ENCODE data around the gene PBLD. TPM values are rescaled to one million over a fixed set of nuclear protein-coding genes. Genes with fewer than 3 reads are reported as not detected.

Gene PBLD
- total and polyA plus RNA-seq, 4 donors: 1.2 to 12.5 (median 3.1) TPM

GRCh38 chr10:68251625-68252495, 80.9 kb downstream of the PBLD start:
- Histone ChIP-seq H3K4me3 (no peak overlapping the region), H3K9me3 (ENCODE audit: control insufficient read depth in 4 of 4, insufficient read depth in 3 of 4, low read length in 3 of 4) (no peaks in the 10 kb centered on the region), H3K9ac (ENCODE audit: insufficient read depth in 1 of 2, low read length in 2 of 2) (no peak overlapping the region), H3K27me3 (ENCODE audit: control insufficient read depth in 3 of 3, insufficient read depth in 3 of 3, low read length in 2 of 3) (peaks cover 0 to 35% (median 0%) of the 10 kb centered on the region in 3 donors), H3K36me3 (ENCODE audit: control insufficient read depth in 4 of 4, insufficient read depth in 4 of 4, low read length in 4 of 4) (no peaks in the 10 kb centered on the region), H3K4me1 (ENCODE audit: control insufficient read depth in 5 of 5, insufficient read depth in 5 of 5, low read length in 5 of 5) (peaks cover 0 to 2% (median 0%) of the 10 kb centered on the region in 5 donors), H3K27ac (ENCODE audit: low read depth in 1 of 2, low read length in 1 of 2) (no peak overlapping the region)
- ATAC-seq (ENCODE audit: insufficient read depth, low FRiP score) (no peak), DNase-seq (no peak)
- WGBS, 2 donors: 72 to 78% methylated on average over 5 of the region's 5 CpGs
- no peak for TF ChIP-seq CTCF (IDR thresholded peaks at IDR 0.05; ENCODE audit: control extremely low read depth, extremely low read depth)

- Histone ChIP-seq H3K4me3 (no peak overlapping the region), H3K9me3 (ENCODE audit: control insufficient read depth in 4 of 4, insufficient read depth in 3 of 4, low read length in 3 of 4) (no peaks in the 10 kb centered on the region), H3K27ac (ENCODE audit: low read depth in 1 of 2, low read length in 1 of 2) (no peak overlapping the region), H3K9ac (ENCODE audit: insufficient read depth in 1 of 2, low read length in 2 of 2) (no peak overlapping the region), H3K27me3 (ENCODE audit: control insufficient read depth in 3 of 3, insufficient read depth in 3 of 3, low read length in 2 of 3) (peaks cover 0 to 36% (median 0%) of the 10 kb centered on the region in 3 donors), H3K4me1 (ENCODE audit: control insufficient read depth in 5 of 5, insufficient read depth in 5 of 5, low read length in 5 of 5) (peaks cover 0 to 2% (median 0%) of the 10 kb centered on the region in 5 donors), H3K36me3 (ENCODE audit: control insufficient read depth in 4 of 4, insufficient read depth in 4 of 4, low read length in 4 of 4) (no peaks in the 10 kb centered on the region)
- DNase-seq: no peak
- TF ChIP-seq CTCF (IDR thresholded peaks at IDR 0.05; ENCODE audit: control extremely low read depth, extremely low read depth): no peak
- 91 to 92% methylated on average over 7 of the region's 7 CpGs for WGBS, 2 donors
- no peak for ATAC-seq (ENCODE audit: insufficient read depth, low FRiP score)
Observed at GRCh38 chr10:68251151-68251550, 81.6 kb downstream of the PBLD start.

- no peak for TF ChIP-seq CTCF (IDR thresholded peaks at IDR 0.05; ENCODE audit: control extremely low read depth, extremely low read depth)
- WGBS, 2 donors: 95 to 98% methylated on average over 4 of the region's 4 CpGs
- H3K4me1 ChIP-seq (ENCODE audit: control insufficient read depth in 5 of 5, insufficient read depth in 5 of 5, low read length in 5 of 5): peaks cover 0 to 2% (median 0%) of the 10 kb centered on the region in 5 donors
- no peaks in the 10 kb centered on the region for H3K9me3 ChIP-seq (ENCODE audit: control insufficient read depth in 4 of 4, insufficient read depth in 3 of 4, low read length in 3 of 4)
- DNase-seq (no peak), ATAC-seq (ENCODE audit: insufficient read depth, low FRiP score) (no peak)
- no peaks in the 10 kb centered on the region for H3K36me3 ChIP-seq (ENCODE audit: control insufficient read depth in 4 of 4, insufficient read depth in 4 of 4, low read length in 4 of 4)
- H3K27ac ChIP-seq (ENCODE audit: low read depth in 1 of 2, low read length in 1 of 2): no peak overlapping the region
- H3K9ac ChIP-seq (ENCODE audit: insufficient read depth in 1 of 2, low read length in 2 of 2): no peak overlapping the region
- peaks cover 0 to 30% (median 0%) of the 10 kb centered on the region in 3 donors for H3K27me3 ChIP-seq (ENCODE audit: control insufficient read depth in 3 of 3, insufficient read depth in 3 of 3, low read length in 2 of 3)
- H3K4me3 ChIP-seq: no peak overlapping the region
Observed at GRCh38 chr10:68249297-68249696, 83.4 kb downstream of the PBLD start.

All from lung (tissue), 12 donors.